GM12878 (cell line): ENCODE measurements around the gene ARHGAP6. TPM values are rescaled to one million over a fixed set of nuclear protein-coding genes. Genes with fewer than 3 reads are reported as not detected.

Source experiments
- ATF3 ChIP-seq: IDR thresholded peaks from 2 replicates; pipeline ENCODE4 v1.6.1; 2011; ENCODE audit warnings: low read depth, mild to moderate bottlenecking, low read length, moderate library complexity, borderline replicate concordance; ENCODE audit errors: extremely low read depth
- CUX1 ChIP-seq: IDR thresholded peaks from 2 replicates; pipeline ENCODE4 v1.6.1; 2012; ENCODE audit warnings: improper control_type of control experiment, low read depth, low read length; ENCODE audit not compliant: insufficient replicate concordance
- IKZF1 ChIP-seq: fragments of 450-650 bp; conservative IDR thresholded peaks from 2 replicates; pipeline ENCODE4 v1.6.1; 2017; ENCODE audit warnings: antibody characterized with exemption, mild to moderate bottlenecking
- IKZF2 ChIP-seq, 2 experiments: fragments of 450-650 bp; IDR thresholded peaks; 2 replicates each; pipeline ENCODE4 v1.6.1; 2017; ENCODE audit warnings: mild to moderate bottlenecking in 2 of 2, moderate library complexity in 2 of 2
- NBN ChIP-seq: fragments of 450-650 bp; IDR thresholded peaks from 2 replicates; pipeline ENCODE4 v1.6.1; 2016
- NFYB ChIP-seq: IDR thresholded peaks from 2 replicates; pipeline ENCODE4 v1.6.1; 2011; ENCODE audit warnings: low read depth, mild to moderate bottlenecking, low read length, improper control_type of control experiment, moderate library complexity; ENCODE audit not compliant: insufficient read depth
- PAX5 ChIP-seq: IDR thresholded peaks from 2 replicates; pipeline ENCODE4 v1.6.1; 2011; ENCODE audit warnings: low read depth, low read length, borderline replicate concordance
- RELB ChIP-seq: fragments of 450-650 bp; IDR thresholded peaks from 2 replicates; pipeline ENCODE4 v1.6.1; 2017; ENCODE audit warnings: low read depth, mild to moderate bottlenecking, moderate library complexity
- RUNX3 ChIP-seq: IDR thresholded peaks from 2 replicates; pipeline ENCODE4 v1.6.1; 2012; ENCODE audit warnings: low read length, inconsistent platforms
- ZBED1 ChIP-seq: IDR thresholded peaks from 2 replicates; pipeline ENCODE4 v1.6.1; 2016; ENCODE audit warnings: borderline replicate concordance
- ZSCAN29 ChIP-seq: fragments of 450-650 bp; IDR thresholded peaks from 2 replicates; pipeline ENCODE4 v1.6.1; 2017; ENCODE audit warnings: mild to moderate bottlenecking, moderate library complexity
- polyA plus RNA-seq, 11 experiments: library from polyadenylated mRNA; depleted of rRNA in 4 of 11; unstranded in 6 of 11; stranded (reverse) in 5 of 11; fragments of >200 nt; fragmentation: Nextera tagmentation in 4 of 11; fragmentation: Illumina TruSeq in 1 of 11; extraction: Ambion mirVana in 4 of 11; extraction: Trizol in 1 of 11; gene quantifications; 1 replicate in 1 of 11; 2 replicates in 10 of 11; pipeline versions ENCODE4 v1.2.1 to v1.2.3, GENCODE V29; 2011 to 2016; ENCODE audit warnings: inconsistent platforms in 2 of 11, missing spikeins in 2 of 11, low read depth in 1 of 11
- total RNA-seq, 4 experiments: library from RNA; depleted of rRNA in 3 of 4; stranded (reverse); fragments of >200 nt in 3 of 4; fragmentation: Illumina TruSeq in 1 of 4; extraction: Trizol in 1 of 4; gene quantifications; 2 replicates each; pipeline versions ENCODE4 v1.2.1 to v1.2.3, GENCODE V29; 2013 to 2021
- TF ChIP-seq, protein P1 (sequence below): fragments of 450-650 bp; IDR thresholded peaks from 2 replicates; pipeline ENCODE4 v1.6.1; 2014; ENCODE audit warnings: mild to moderate bottlenecking

The ARHGAP6 gene
- total and polyA plus RNA-seq, 10 of the 15 experiments (the other 5 are each of a cell fraction or from before 2014, with no cell fraction given), result 0.20 to 1.8 (median 0.76) TPM

DNA sequence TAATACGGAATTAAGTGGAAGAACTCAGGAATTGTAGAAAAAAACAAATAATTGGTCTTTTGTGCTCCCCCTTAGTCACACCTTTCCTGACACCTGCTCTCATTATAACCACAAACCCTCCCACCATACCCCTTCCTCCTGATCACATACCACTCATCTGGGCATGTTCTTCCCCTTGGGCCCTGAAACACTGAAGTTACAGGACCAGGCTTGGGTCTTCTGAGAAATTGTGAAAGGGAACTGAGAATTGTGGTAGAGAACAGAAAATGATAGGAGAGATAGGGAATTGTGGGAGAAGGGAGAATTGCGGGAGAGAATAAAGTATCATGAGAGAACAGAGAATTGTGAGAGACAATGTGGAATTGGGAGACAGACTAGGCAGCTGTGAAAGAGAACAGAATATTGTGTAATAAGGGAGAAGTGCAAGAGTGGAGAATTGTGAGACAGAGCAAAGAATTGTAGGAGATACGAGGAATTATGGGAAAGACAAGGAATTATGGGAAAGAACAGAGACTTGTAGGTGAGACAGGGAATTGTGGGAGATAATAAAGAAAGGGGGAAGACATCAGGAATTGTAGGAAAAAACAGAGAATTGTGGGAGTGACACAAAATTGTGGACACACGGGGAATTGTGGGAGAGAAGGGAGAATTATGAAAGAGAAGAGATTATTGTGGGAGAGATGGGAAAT, 557.3 kb downstream of the ARHGAP6 start (continued):
- no peak for TF ChIP-seq CUX1
- TF ChIP-seq ZBED1, result no peak
- TF ChIP-seq RUNX3, result peak; percentile 54
- TF ChIP-seq ZSCAN29, result no peak
- TF ChIP-seq RELB, result peak; percentile 76
- TF ChIP-seq NFYB, result no peak
- TF ChIP-seq, protein P1, sequence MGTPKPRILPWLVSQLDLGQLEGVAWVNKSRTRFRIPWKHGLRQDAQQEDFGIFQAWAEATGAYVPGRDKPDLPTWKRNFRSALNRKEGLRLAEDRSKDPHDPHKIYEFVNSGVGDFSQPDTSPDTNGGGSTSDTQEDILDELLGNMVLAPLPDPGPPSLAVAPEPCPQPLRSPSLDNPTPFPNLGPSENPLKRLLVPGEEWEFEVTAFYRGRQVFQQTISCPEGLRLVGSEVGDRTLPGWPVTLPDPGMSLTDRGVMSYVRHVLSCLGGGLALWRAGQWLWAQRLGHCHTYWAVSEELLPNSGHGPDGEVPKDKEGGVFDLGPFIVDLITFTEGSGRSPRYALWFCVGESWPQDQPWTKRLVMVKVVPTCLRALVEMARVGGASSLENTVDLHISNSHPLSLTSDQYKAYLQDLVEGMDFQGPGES, result no peak
- peak; percentile 80 for TF ChIP-seq IKZF1
- no peak for TF ChIP-seq ATF3
- peak; percentile 90 to 91 for TF ChIP-seq IKZF2 (IDR thresholded peaks at IDR 0.05)
- no peak for TF ChIP-seq PAX5
- TF ChIP-seq NBN, result peak; percentile 16; the same call in 1 of the 2 replicates
